Right renal pelvis (tissue), 4 donors: ENCODE results near the gene DPF3. TPM values are rescaled to one million over a fixed set of nuclear protein-coding genes. Genes with fewer than 3 reads are reported as not detected.

Experiments
- DNase-seq, 4 donors: peaks; one replicate each; pipeline ENCODE4 v3.0.0-alpha.2; 2013; ENCODE audit warnings: low read depth in 4 of 4, low spot score in 3 of 4, missing footprints in 1 of 4
- polyA plus RNA-seq, 4 donors: library from polyadenylated mRNA; unstranded; fragments of 120-200 nt; gene quantifications; one replicate each; pipeline ENCODE4 v1.2.1, GENCODE V29; 2013; ENCODE audit not compliant: insufficient read length in 4 of 4

DPF3 gene
- polyA plus RNA-seq, 4 donors = 4.1 to 6.2 (median 5.0) TPM

DNA sequence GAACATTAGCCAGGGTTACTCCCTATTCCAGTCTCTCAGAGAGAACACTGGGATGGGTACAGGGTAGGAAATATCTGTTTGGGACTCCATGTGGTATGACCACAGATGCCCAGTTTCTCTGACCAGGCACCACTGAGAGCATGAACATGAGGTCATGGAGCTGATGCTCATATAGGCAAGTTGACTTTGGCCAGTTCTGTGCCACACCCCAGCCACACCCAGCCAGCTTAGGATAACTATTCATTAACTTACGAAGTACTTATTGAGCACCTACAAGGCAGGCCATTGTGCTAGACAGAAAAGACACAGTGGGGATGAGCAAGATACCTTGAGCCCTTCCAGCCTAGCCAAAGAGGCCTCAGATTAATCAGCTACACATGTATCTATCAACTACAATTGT, 262.5 kb downstream of the DPF3 start:
- DNase-seq = no peak

DNA sequence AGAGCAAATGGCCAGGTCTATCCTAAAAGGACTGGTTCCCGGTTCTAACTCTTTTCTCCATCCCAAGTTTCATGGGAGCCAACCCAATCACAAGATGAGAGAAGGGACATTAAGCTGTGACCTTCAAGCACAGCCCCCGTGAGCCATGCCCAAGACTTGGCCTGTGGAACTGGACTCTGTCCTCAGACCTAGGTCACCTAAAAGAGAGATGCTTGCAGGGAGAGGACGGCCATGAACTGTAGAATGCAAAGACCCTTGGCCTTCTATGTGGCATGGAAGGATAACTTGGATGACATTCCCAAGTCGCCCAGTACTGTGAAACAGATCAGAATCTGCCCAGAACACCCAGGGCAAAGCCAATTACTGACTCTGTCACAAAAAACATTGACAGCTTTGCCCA, 263.5 kb downstream of the DPF3 start:
- no peak for DNase-seq

- DNase-seq = no peak
Observed at GRCh38 chr14:72629534-72629933, 264.4 kb downstream of the DPF3 start.

GRCh38 chr14:72625689-72626088, 268.2 kb downstream of the DPF3 start:
- DNase-seq = no peak

GRCh38 chr14:72621387-72622065, 272.4 kb downstream of the DPF3 start:
- no peak for DNase-seq

DNA sequence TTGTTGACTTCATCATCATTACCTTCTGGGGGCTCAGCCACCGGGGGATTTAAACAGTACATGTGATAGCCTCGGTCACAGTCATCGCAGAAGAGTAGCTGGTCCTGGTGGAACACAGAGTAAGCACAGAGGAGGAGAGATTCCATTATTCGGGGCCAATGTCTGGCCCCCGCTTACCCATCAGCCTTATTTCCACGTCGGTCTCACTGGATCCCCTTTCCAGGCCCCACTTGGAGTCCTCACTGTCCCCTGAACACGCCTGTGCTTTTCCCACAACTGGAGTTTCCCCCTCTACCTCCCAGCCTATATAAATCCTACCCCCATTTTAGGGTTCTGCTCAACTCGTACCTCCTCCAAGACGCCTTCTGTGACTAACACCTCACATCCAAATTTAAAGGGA, 274.0 kb downstream of the DPF3 start:
- no peak for DNase-seq

DNA sequence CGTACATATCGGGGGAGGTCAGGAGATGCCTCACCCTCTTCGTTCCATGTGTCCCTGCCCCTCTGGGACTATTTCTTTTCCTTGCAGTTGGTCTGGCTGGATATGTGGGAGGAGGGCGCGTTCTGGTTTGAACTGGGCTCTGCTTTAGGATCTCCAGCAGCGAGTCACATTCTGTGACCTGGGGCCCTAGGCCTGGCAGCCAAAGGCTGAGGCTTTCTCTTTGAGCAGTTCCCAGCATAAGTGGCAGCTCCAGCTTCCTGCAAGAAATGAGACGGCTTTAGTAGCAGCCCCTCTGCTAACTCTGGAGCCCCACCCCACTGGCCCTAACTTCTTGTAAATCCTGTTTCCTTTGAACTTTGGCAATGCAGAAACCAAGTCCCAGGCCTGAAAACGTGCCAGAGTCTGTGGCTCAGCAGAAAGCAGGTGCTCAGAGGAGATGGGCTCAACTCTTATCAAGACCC, 274.8 kb downstream of the DPF3 start:
- DNase-seq = no peak

DNA sequence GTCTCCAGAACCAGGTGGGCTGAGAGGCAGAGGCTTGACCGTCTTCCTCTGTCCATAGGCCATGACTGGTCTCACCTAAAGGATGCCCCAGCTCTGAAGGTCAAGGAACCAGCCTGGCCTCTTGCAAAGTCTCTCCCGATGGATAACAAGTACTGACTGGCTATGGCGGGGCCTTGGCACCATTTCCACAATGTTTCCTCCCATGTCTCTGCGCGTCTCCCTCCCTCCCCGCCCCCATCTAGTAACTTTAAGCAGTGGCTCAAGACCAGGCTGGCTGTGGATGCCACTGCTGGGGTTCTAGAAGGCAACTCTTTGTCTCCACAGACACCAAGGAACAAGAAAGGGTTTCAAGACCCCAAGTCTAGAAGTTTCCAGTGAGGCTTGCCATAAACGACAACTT, 275.5 kb downstream of the DPF3 start:
- DNase-seq = no peak

DNA sequence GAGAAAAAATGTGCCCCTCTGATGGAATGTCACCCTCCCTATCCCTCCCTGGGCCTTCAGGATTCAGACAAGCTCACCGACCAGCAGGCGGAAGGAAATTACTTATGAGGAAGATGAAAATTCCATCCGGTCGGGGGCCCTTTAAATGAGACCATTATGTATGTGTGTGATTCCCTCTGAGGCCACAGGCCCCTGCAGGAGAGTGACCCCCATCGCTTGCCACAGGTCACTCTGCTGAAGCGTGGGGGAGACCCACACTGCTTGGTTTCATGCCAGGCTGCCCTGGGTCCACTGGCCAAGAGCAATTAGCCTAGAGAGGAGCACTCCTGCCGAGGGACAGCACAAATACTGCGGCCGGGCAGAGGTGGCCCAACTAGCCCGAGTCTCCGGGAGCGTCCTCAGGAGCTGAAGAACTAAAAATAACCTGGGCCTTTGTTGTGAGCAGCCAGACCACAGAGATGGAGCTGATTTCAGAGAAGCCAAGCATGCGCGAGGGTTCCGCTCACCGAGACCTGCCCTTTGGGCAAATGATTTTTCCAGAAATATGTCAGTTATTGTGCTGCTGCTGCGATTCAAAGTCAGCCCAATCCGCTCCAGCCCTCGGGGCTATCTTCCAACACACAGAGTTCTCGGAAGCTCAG, 276.4 kb downstream of the DPF3 start:
- DNase-seq = no peak

DNA sequence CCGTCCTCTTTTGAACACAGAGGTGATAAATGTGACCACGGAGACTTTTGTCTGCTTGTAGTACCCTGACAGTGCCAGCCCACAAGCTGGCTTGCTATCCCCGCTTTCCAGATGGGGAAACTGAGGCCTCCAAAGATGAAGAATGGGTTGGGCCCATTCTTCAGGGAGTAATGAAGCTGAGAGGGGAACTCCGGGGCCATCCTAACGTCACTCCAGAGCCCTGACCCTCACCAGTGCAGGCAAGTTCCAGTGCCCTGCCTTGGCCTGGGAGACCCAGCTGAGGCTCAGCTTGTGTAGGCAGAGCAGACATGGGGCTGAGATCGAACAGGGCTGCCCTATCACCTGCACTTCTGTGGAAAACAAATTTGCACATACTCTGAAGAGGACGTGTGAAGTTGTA, 277.1 kb downstream of the DPF3 start:
- no peak for DNase-seq

- DNase-seq = no peak
Observed at GRCh38 chr14:72616294-72616693, 277.6 kb downstream of the DPF3 start.

DNA sequence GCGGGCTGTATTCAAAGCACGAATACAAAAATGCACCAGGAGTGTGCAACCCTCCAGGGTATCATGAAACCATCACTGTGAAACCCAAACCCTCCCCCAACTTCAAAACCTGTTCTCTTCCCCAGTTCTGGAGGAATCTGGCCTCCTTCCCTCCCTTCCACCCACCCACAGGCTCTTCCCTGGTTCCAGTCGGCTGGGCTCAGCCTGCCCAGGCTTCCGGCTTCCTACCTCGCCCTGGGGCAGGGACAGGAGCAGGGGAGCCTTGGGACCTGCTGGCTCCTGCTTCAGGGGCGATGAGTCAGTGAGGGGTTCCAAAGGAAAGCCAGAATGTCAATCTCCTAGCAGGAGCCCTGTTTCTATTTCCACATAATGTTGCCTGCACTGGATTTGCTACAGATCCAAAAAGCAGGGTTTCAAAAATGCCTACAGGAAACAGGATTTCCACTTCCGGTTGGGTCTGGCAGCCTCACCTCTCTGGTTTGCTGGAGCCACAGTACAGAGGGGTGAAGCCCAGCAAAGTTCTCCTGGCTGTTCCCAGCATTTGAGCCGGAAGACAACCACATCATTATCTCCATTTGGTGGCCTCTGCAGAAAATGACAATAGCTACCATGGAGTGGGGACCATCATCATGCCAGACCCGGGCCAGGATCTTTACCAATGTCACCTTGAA, 278.3 kb downstream of the DPF3 start:
- no peak for DNase-seq

DNA sequence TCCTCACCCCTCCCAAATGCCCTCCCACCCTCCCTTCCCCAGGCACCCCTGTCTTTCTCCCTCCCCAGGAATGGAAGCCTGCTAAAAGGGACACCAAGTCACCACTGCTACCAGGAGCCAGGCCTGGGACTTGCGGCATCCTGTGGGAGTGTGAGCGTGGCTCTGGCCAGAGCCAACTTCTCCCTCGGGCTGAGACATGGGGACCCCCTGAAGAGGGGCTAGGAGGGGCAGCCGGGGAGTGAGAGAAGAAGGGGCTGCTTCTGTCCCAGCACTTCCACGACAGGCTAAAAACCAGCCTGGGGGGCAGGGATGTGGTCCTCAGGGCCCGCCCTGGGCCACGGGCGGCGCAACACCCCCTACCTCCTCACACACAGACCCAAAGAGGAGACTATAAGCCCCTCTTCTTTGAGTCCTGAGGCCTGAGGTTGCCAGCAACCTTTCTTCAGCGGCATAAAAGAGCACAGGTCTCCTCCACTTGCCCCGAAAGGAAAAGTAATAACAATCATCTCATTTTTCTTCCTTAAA, 278.9 kb downstream of the DPF3 start:
- no peak for DNase-seq

DNA sequence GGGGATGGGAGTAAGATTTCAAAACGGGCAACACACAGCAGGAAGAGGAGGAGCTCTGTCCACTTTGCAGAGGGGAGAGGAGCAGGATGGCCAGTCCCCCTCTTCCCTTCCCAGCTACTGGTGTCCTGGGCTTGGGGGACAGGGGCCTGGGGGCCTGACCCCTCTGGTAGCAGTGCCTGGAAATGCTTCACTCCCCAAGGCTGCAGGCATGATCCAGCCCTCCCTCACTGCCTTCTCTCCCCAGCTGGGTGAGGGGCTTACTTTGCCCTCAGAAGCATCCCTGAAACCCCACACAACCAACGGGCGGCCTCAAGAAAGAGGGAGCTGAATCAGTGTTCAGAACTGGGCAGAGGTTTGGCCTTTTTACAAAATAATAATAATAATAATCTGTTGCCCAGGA, 279.5 kb downstream of the DPF3 start:
- no peak for DNase-seq

DNA sequence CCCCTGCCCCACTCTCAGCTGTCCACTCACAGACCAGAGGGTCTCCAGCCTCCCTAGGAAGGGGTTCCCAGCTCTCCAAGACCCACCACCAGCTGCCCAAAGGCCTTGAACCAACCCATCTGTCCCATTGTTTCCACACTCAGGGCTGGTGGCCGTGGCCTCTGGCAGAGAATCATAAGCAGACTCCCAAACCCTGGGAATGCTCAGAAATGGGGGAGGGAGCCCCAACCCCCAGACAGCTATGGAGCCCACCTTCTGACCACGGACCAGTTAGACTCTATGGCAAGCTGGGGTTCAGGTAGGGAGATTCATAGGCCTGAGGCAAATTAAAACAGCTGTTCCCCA, 280.0 kb downstream of the DPF3 start:
- no peak for DNase-seq

GRCh38 chr14:72613231-72613974, 280.5 kb downstream of the DPF3 start:
- DNase-seq = no peak

DNA sequence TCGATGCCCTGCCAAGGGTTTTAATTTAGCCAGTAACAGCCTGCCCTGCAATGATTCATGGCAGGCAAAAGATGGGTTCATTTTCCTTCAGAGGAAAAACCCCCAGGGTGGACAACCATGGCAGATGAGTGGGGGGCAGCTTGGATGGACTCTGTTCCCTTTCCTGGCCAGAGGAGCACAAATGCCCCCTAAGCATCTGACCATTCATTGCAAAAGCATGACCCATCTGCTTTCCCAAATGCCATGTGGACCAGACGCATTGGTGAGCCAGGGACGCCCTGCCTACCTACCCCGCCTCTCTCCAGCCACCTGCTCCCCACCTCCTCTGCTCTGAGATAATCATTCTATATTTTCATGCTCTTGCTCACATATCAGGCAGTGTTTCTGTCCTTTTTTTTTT, 281.9 kb downstream of the DPF3 start:
- DNase-seq = no peak

DNA sequence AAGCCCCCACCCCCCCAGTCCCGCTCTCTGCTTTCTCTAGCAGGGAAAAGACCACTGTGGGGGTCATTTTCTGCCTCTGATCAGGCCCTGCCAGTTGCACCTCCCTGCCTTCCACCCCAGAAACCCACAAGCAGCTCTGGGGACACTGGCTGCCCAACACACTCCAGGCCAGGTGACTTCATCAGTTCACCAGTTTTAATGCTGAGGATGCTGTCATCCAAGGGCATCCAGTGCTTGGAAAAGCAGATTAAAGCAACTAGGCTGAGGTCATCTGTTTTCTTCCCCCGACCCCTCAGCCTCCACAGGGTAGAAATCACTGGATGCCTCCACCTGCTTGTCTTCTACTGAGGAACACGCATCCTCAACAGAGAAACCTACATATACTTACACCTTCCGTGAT, 282.4 kb downstream of the DPF3 start:
- DNase-seq = no peak

- DNase-seq = no peak
Observed at GRCh38 chr14:72610831-72611200, 283.1 kb downstream of the DPF3 start.

DNA sequence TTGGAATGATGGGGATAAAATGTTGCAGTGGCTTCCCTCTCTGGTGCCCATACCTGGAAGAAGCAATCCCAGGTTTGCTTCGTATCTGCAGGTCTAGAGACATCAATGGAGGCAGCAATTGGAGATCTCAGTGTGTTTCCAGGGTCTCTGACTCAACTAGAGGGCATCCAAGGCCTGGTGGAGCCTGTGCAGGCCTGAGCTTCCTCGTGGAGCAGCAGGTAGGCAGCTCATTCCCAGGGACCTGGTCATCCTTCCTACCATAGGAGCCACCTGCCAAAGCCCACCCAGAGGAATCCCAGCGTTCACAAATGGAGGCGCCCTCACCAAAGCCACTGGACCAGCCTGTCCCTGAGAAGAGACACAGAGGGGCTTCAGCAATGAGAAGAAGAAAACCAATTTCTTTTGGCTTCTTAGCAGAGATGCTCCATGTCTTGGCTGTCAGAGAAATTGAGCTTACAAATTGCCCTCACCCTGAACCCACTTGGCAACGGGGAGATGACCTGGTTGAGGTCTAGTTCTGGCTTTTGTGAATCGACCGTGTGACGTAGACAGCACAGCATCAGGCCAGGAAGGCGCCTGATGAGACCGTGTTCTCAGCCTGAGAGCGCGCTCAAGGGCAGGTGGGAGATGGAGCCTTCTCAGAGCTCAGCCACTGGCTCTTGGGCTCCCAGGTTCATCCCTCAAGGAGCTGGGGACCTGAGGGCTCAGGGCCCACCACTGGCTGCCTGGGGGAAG, 283.6 kb downstream of the DPF3 start:
- DNase-seq = no peak
